ENCODE results near the gene NUP210.

DNA sequence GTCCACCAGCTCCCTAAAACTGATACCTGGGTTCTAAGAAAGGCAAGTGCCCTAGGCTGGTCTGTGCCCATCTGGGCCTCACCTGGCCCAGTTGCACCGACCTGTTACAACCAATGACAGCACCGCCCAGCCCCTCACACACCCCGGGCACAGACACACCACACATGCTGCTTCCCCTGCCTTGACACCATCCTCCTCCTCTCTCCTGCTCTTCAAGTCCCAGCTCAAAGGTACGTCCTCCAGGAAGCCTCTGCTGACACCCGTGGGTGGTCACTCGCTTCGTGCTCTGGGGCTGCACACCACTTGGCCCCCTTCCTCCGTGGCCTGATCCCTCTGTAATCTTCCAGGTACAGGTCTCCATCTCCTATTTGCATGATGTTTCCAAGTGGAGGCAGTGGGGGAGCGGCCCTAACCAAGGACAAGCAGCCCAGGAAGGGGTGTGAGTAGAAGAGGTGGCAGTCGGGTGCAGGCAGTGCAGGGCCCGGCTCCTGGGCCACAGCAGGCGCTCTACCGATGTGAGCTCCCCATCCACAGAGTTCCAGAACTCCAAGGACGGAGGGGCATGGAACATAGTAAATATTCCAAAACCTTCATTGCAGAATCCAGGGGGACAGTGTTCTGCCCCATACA lies 144.6 kb downstream of the NUP210 start:
- no peak for TF ChIP-seq EZH2 (IDR thresholded peaks at IDR 0.05; ENCODE audit: low read length, unreplicated experiment)
- TF ChIP-seq, protein P1, sequence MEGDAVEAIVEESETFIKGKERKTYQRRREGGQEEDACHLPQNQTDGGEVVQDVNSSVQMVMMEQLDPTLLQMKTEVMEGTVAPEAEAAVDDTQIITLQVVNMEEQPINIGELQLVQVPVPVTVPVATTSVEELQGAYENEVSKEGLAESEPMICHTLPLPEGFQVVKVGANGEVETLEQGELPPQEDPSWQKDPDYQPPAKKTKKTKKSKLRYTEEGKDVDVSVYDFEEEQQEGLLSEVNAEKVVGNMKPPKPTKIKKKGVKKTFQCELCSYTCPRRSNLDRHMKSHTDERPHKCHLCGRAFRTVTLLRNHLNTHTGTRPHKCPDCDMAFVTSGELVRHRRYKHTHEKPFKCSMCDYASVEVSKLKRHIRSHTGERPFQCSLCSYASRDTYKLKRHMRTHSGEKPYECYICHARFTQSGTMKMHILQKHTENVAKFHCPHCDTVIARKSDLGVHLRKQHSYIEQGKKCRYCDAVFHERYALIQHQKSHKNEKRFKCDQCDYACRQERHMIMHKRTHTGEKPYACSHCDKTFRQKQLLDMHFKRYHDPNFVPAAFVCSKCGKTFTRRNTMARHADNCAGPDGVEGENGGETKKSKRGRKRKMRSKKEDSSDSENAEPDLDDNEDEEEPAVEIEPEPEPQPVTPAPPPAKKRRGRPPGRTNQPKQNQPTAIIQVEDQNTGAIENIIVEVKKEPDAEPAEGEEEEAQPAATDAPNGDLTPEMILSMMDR (conservative IDR thresholded peaks at IDR 0.05; ENCODE audit: low read depth, low read length), result no peak
